HepG2 (cell line): ENCODE results near the gene NMNAT1. TPM values are rescaled to one million over a fixed set of nuclear protein-coding genes. Genes with fewer than 3 reads are reported as not detected.
A peak's percentile ranks its signal among the peaks of the same experiment; 100 is the strongest.

ENCODE experiments used
- E2F5 ChIP-seq: sonication (generic); formaldehyde crosslinking; conservative IDR thresholded peaks from 2 replicates; pipeline ENCODE4 v1.4.0; 2020; ENCODE audit warnings: missing genetic modification reagents
- ETV6 ChIP-seq: sonication (generic); formaldehyde crosslinking; conservative IDR thresholded peaks from 2 replicates; pipeline ENCODE4 v1.4.0; 2020; ENCODE audit warnings: missing genetic modification reagents
- MAFF ChIP-seq: IDR thresholded peaks from 2 replicates; pipeline ENCODE4 v1.6.1; 2011; ENCODE audit warnings: low read depth, low read length, improper control_type of control experiment
- MIER2 ChIP-seq: IDR thresholded peaks from 2 replicates; pipeline ENCODE4 v1.6.1; 2016; ENCODE audit warnings: missing biosample characterization, missing genetic modification reagents
- MNT ChIP-seq: fragments of 450-650 bp; IDR thresholded peaks from 2 replicates; pipeline ENCODE4 v1.6.1; 2016
- MTA3 ChIP-seq: sonication (generic); formaldehyde crosslinking; IDR thresholded peaks from 2 replicates; pipeline ENCODE4 v1.4.0; 2020; ENCODE audit warnings: missing genetic modification reagents
- NFYB ChIP-seq: sonication (generic); formaldehyde crosslinking; IDR thresholded peaks from 2 replicates; pipeline ENCODE4 v1.4.0; 2020; ENCODE audit warnings: missing genetic modification reagents
- NKX3-1 ChIP-seq: sonication (generic); formaldehyde crosslinking; IDR thresholded peaks from 2 replicates; pipeline ENCODE4 v1.5.0; 2020; ENCODE audit warnings: missing genetic modification reagents
- NR2F6 ChIP-seq, 2 experiments: IDR thresholded peaks; 2 replicates each; pipeline ENCODE4 v1.6.1; 2016; ENCODE audit warnings: antibody characterized with exemption in 1 of 2, mild to moderate bottlenecking in 1 of 2
- ZBTB7A ChIP-seq: sonication (generic); formaldehyde crosslinking; IDR thresholded peaks from 2 replicates; pipeline ENCODE4 v1.8.0; 2022; ENCODE audit warnings: mild to moderate bottlenecking, missing genetic modification reagents
- ZNF577 ChIP-seq: sonication (generic); formaldehyde crosslinking; IDR thresholded peaks from 2 replicates; pipeline ENCODE4 v1.4.0; 2020; ENCODE audit warnings: mild to moderate bottlenecking, low read depth, missing genetic modification reagents, borderline replicate concordance
- ZNF598 ChIP-seq: sonication (generic); formaldehyde crosslinking; IDR thresholded peaks from 2 replicates; pipeline ENCODE4 v1.5.1; 2020; ENCODE audit warnings: mild to moderate bottlenecking, missing genetic modification reagents, borderline replicate concordance
- ZNF710 ChIP-seq: sonication (generic); formaldehyde crosslinking; IDR thresholded peaks from 2 replicates; pipeline ENCODE4 v1.5.0; 2020; ENCODE audit warnings: mild to moderate bottlenecking, missing genetic modification reagents, borderline replicate concordance
- ZNF891 ChIP-seq: sonication (generic); formaldehyde crosslinking; IDR thresholded peaks from 2 replicates; pipeline ENCODE4 v1.5.0; 2020; ENCODE audit warnings: mild to moderate bottlenecking, missing genetic modification reagents
- polyA plus RNA-seq, 8 experiments: library from polyadenylated mRNA; depleted of rRNA in 3 of 8; stranded (reverse) in 7 of 8; unstranded in 1 of 8; fragments of >200 nt; fragmentation: Illumina TruSeq in 4 of 8; extraction: Trizol in 4 of 8; gene quantifications; 2 replicates each; pipeline versions ENCODE4 v1.2.1 to v1.2.3, GENCODE V29; 2011 to 2016; ENCODE audit warnings: low read depth in 4 of 8, missing spikeins in 1 of 8, mixed read lengths in 1 of 8; ENCODE audit not compliant: insufficient read depth in 1 of 8
- total RNA-seq, 5 experiments: library from RNA; depleted of rRNA; stranded (reverse); fragments of >200 nt; fragmentation: Illumina TruSeq; extraction: Trizol; gene quantifications; 2 replicates each; pipeline ENCODE4 v1.2.3, GENCODE V29; 2016; ENCODE audit warnings: low read depth in 1 of 5
- TF ChIP-seq, protein P1 (sequence below): sonication (generic); formaldehyde crosslinking; IDR thresholded peaks from 2 replicates; pipeline ENCODE4 v1.8.0; 2022; ENCODE audit warnings: mild to moderate bottlenecking, missing genetic modification reagents, moderate library complexity
- TF ChIP-seq, protein P2 (sequence below): sonication (generic); formaldehyde crosslinking; IDR thresholded peaks from 2 replicates; pipeline ENCODE4 v1.4.0; 2020; ENCODE audit warnings: mild to moderate bottlenecking, missing genetic modification reagents, borderline replicate concordance

Gene NMNAT1
- total and polyA plus RNA-seq, 2 of the 13 experiments (the other 11 are each of a cell fraction or from before 2014, with no cell fraction given), result 5.6 to 12.2 TPM

GRCh38 chr1:10032590-10033358, 89.5 kb downstream of the NMNAT1 start, which contains the start of gene UBE4B (continued):
- TF ChIP-seq NFYB (CRISPR knock-in tag), result peak; percentile 74
- TF ChIP-seq MIER2, result no peak
- TF ChIP-seq MAFF, result no peak
- TF ChIP-seq ETV6, result no peak
- no peak for TF ChIP-seq ZNF577 (CRISPR knock-in tag)
- peak; percentile 34; the same call in 1 of the 2 replicates for TF ChIP-seq MNT
- peak; percentile 46; the same call in 1 of the 2 replicates for TF ChIP-seq ZBTB7A (CRISPR knock-in tag)
- TF ChIP-seq, protein P1, sequence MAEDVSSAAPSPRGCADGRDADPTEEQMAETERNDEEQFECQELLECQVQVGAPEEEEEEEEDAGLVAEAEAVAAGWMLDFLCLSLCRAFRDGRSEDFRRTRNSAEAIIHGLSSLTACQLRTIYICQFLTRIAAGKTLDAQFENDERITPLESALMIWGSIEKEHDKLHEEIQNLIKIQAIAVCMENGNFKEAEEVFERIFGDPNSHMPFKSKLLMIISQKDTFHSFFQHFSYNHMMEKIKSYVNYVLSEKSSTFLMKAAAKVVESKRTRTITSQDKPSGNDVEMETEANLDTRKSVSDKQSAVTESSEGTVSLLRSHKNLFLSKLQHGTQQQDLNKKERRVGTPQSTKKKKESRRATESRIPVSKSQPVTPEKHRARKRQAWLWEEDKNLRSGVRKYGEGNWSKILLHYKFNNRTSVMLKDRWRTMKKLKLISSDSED, result no peak
- peak; percentile 69 for TF ChIP-seq ZNF891
- TF ChIP-seq, protein P2, sequence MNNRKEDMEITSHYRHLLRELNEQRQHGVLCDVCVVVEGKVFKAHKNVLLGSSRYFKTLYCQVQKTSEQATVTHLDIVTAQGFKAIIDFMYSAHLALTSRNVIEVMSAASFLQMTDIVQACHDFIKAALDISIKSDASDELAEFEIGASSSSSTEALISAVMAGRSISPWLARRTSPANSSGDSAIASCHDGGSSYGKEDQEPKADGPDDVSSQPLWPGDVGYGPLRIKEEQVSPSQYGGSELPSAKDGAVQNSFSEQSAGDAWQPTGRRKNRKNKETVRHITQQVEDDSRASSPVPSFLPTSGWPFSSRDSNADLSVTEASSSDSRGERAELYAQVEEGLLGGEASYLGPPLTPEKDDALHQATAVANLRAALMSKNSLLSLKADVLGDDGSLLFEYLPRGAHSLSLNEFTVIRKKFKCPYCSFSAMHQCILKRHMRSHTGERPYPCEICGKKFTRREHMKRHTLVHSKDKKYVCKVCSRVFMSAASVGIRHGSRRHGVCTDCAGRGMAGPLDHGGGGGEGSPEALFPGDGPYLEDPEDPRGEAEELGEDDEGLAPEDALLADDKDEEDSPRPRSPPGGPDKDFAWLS (CRISPR knock-in tag), result no peak
- TF ChIP-seq ZNF598, result no peak
- TF ChIP-seq E2F5 (CRISPR knock-in tag), result no peak
- no peak for TF ChIP-seq NKX3-1 (CRISPR knock-in tag)
- TF ChIP-seq MTA3 (CRISPR knock-in tag), result no peak
- TF ChIP-seq ZNF710 (CRISPR knock-in tag), result 0 out of 2 replicates have a peak, but pooled peaks have one; percentile 39
- TF ChIP-seq NR2F6 (IDR thresholded peaks at IDR 0.05), result no peak
- no peak for TF ChIP-seq NR2F6 (CRISPR knock-in tag; IDR thresholded peaks at IDR 0.05)
